WI38 (cell line): ENCODE data around the gene LPP.
"Not testable (repeated sequence)": the region's sequence is repeated elsewhere in the genome, so short reads cannot be mapped to it uniquely, and the experiment has no call there.

Source experiments
- H3K4me3 ChIP-seq: 2 replicates; pipeline ENCODE4 v1.5.1; 2011; ENCODE audit warnings: low read depth, mild to moderate bottlenecking, control low read depth, low read length
- TF ChIP-seq, protein P1 (sequence below): IDR thresholded peaks from 2 replicates; pipeline ENCODE4 v1.5.1; 2012; ENCODE audit warnings: low read depth, mild to moderate bottlenecking, control low read depth, low read length

The LPP gene

DNA sequence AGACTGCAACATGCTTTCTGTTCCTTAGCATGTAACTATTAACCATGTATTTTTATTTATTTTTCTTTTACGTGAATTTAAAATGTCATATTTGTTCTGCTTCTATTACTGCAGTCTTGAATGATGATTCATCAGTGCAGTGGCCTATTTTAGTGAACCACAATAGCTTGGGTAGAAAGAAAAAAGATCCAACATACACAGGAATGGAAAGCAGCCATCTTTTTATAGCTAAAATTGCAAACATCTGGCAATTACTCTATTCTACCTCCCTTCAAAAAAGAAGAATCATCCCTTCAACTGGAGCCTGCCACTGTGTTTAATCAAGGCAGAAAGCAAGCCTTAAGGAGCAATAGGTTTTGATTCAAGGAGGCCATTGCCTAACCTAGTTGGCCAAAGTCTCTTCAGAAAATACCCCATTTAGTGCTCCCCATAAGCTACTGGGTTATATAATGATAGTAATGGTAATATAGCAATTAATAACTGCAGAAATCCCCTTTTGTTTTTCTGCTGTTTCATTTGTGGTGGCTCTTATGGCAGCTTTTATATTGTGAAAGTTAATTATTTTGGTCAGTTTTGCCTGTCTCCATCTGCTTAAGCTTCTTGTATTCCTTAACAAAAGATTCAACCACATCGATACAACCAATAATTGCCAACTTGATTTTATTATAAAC is 267.3 kb downstream of the LPP start:
- no peak overlapping the region for H3K4me3 ChIP-seq
- TF ChIP-seq, protein P1, sequence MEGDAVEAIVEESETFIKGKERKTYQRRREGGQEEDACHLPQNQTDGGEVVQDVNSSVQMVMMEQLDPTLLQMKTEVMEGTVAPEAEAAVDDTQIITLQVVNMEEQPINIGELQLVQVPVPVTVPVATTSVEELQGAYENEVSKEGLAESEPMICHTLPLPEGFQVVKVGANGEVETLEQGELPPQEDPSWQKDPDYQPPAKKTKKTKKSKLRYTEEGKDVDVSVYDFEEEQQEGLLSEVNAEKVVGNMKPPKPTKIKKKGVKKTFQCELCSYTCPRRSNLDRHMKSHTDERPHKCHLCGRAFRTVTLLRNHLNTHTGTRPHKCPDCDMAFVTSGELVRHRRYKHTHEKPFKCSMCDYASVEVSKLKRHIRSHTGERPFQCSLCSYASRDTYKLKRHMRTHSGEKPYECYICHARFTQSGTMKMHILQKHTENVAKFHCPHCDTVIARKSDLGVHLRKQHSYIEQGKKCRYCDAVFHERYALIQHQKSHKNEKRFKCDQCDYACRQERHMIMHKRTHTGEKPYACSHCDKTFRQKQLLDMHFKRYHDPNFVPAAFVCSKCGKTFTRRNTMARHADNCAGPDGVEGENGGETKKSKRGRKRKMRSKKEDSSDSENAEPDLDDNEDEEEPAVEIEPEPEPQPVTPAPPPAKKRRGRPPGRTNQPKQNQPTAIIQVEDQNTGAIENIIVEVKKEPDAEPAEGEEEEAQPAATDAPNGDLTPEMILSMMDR: no peak

DNA sequence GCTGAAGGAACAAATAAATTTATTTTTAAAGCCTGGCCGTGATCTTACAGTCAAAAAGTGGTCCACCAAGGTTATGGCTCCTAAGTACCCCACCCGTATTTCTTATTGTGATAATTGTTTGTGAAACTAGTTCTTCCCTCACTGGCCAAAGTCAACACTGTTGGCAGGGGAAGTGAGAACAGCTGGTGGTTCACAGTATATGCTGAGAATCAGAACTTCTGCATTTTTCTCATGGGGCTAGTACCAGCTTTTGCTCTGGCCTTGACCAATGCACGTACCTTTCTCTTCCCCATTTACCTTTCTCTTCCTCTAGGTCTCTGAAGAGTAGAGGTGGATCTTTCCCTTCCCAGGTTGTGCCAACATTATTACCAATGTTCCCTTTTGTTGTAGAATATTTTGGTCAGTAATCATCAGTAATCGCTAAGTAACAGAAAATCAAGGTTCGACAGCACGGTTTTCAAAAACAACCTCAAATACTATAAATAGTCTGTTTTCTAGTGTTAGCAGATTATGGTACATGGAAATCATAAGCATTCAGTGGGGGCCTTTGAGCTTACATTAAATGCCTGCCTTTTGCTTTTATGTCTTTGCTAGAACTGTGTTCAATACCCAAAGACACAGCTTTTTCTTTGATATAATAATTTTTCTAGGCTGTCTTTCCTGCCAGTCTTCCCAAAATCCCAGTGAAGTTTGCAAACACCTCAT is 268.0 kb downstream of the LPP start:
- TF ChIP-seq, protein P1: no peak
- no peak overlapping the region for H3K4me3 ChIP-seq

DNA sequence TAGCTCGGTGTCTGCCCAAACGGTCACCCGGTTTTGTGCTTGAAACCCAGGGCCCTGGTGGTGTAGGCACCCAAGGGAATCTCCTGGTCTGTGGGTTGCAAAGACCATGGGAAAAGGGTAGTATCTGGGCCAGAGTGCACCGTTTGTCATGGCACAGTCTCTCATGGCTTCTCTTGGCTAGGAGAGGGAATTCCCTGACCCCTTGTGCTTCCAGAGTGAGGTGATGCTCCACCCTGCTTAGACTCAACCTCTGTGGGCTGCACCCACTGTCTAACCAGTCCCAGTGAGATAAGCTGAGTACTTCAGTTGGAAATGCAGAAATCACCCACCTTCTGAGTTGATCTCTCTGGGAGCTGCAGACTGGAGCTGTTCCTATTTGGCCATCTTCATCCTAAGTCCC is 274.0 kb downstream of the LPP start:
- H3K4me3 ChIP-seq: not testable (repeated sequence)

DNA sequence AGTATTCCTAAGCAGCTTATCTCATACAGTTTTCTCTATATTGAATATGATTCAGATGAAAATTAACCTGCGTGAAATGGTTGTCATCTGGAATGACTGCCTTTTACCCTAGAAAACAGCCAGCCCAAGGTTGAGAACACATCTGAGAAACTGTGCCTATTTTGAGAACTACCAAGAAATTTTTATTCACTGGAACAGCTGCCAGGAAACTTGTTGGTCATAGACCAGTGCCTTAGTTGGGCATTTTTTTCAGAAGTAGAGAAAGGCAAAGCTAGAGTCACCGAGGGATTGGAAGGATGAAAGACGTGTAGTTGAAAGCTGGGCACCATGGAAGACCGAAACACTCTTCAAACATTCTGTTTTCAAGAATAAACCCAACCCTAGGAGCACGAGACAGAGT is 277.1 kb downstream of the LPP start:
- no peak overlapping the region for H3K4me3 ChIP-seq
- TF ChIP-seq, protein P1: no peak

DNA sequence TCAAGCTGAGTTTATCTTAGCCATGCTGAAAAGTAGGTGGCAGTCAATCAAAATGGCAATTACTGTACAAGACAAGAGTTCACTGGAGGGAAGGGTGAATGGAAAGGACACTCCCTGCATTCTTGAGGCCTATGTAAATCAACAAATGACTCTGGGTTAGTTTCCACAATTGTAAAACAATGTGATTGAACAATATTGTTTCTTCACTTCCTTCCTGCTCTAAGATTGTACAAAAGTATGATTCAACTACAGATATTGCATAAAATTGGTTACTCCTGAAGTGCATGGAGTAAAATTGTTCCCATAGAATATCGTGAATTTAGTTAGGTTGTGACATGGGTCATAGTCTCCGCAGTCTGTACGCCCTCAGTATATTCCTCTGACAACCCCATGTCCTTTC is 277.6 kb downstream of the LPP start:
- TF ChIP-seq, protein P1: no peak
- H3K4me3 ChIP-seq: no peak overlapping the region

DNA sequence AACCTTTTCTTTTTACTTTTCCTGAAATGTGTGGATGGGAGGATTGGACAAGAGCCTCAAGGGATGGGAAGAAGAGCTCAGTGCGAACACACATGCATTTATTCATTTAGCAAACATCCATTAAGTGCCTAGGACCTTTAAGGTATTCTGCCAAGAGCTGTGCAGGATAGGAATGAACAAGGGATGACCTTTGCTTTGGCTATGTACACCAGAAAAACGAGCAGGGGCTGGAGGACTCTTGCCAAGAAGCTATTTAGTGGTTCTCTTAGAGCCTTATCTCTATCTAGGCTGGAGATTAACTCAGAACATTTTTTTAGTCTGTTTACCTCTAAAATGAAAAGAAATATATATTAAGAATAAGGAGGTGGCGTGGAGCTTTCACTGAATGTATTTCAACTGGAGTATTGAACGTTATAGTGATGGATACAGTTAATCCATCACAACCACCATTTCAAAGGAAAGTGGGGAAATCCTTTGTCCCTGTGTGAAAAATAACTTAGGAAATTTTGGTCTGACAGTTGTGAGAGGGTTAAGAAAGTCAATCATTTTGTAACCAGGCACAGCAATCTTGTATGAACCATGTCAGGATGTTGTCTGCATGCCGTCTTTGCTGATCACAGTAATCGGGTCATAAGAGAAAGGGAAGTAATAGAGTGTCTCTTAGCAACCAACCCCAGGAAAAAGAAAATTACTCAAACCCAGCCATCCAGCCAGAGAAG is 279.0 kb downstream of the LPP start:
- TF ChIP-seq, protein P1: no peak
- H3K4me3 ChIP-seq: no peak overlapping the region

DNA sequence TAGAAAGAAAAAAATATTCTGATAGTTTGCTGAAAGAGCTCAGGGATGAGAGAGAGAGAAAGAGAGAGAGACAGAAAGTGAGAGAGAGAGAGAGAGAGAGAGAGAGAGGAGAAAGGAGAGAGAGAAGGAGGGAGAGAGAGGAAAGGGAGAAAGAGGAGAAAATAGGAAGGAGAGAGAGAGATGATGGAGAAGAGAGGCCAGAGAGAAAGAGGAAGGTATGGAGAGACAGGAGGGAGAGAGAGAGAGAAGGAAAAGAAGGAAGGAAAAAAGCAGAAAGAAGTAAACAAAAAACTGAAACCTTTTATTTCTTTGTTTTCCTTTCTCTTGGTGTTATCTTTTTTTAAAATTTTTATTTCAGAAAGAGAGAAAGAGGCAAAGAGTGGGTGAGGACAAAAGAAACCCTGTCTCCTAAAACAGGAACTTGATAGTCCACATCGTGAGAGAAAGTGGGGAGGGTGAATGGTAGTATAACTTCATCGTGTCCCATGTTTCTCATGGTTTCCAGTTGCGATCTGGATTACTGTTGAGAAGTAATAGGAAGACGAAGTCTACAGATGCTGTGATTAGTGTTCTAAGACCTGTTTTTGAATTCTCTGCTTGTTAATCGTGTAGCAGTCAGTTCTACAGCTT is 279.7 kb downstream of the LPP start:
- no peak overlapping the region for H3K4me3 ChIP-seq
- TF ChIP-seq, protein P1: no peak
